Colon (tissue), 2 donors: ENCODE results near the gene MPL.

Source experiments
- FAIRE-seq: peaks from 2 replicates; lab custom pipeline; 2012; peaks lifted over from hg19 to GRCh38; lab: Jason Lieb, UNC
- donor health status: control.
- donor health status: control.

MPL gene

GRCh38 chr1:43306688-43307457 is 30.7 kb upstream of the MPL start:
- no peak for FAIRE-seq

- FAIRE-seq, result no peak
Measured at GRCh38 chr1:43307458-43308158, 30.0 kb upstream of the MPL start.

- no peak for FAIRE-seq
Measured at GRCh38 chr1:43308635-43309404, 28.8 kb upstream of the MPL start.

- no peak for FAIRE-seq
Measured at GRCh38 chr1:43309405-43310025, 28.1 kb upstream of the MPL start.

GRCh38 chr1:43311521-43311920 is 26.1 kb upstream of the MPL start:
- no peak for FAIRE-seq

- no peak for FAIRE-seq
Measured at GRCh38 chr1:43312212-43312623, 25.4 kb upstream of the MPL start.

GRCh38 chr1:43312663-43313515 is 24.7 kb upstream of the MPL start:
- no peak for FAIRE-seq

GRCh38 chr1:43313771-43314170 is 23.8 kb upstream of the MPL start:
- no peak for FAIRE-seq

GRCh38 chr1:43314233-43314632 is 23.4 kb upstream of the MPL start:
- FAIRE-seq, result no peak

GRCh38 chr1:43315481-43315880 is 22.1 kb upstream of the MPL start:
- FAIRE-seq, result no peak

- no peak for FAIRE-seq
Measured at GRCh38 chr1:43315963-43316737, 21.5 kb upstream of the MPL start.

- FAIRE-seq, result no peak
Measured at GRCh38 chr1:43316738-43317520, 20.7 kb upstream of the MPL start.

GRCh38 chr1:43317817-43318471 is 19.7 kb upstream of the MPL start:
- FAIRE-seq, result no peak

- no peak for FAIRE-seq
Measured at GRCh38 chr1:43318831-43319230, 18.8 kb upstream of the MPL start.

GRCh38 chr1:43319288-43319687 is 18.3 kb upstream of the MPL start:
- no peak for FAIRE-seq

GRCh38 chr1:43319766-43320165 is 17.9 kb upstream of the MPL start:
- no peak for FAIRE-seq

GRCh38 chr1:43321331-43321891 is 16.2 kb upstream of the MPL start:
- no peak for FAIRE-seq

GRCh38 chr1:43322506-43322905 is 15.1 kb upstream of the MPL start:
- no peak for FAIRE-seq

GRCh38 chr1:43324810-43325209 is 12.8 kb upstream of the MPL start:
- no peak for FAIRE-seq
